NCI-H748 (cell line): ENCODE data around the gene KLRC4.
"Not testable (repeated sequence)": the region's sequence is repeated elsewhere in the genome, so short reads cannot be mapped to it uniquely, and the experiment has no call there.

Experiments used
- DNase-seq: peaks from one replicate; lab custom pipeline; 2025; ENCODE audit not compliant: unreplicated experiment; lab: John Stamatoyannopoulos, UW

Gene KLRC4

DNA sequence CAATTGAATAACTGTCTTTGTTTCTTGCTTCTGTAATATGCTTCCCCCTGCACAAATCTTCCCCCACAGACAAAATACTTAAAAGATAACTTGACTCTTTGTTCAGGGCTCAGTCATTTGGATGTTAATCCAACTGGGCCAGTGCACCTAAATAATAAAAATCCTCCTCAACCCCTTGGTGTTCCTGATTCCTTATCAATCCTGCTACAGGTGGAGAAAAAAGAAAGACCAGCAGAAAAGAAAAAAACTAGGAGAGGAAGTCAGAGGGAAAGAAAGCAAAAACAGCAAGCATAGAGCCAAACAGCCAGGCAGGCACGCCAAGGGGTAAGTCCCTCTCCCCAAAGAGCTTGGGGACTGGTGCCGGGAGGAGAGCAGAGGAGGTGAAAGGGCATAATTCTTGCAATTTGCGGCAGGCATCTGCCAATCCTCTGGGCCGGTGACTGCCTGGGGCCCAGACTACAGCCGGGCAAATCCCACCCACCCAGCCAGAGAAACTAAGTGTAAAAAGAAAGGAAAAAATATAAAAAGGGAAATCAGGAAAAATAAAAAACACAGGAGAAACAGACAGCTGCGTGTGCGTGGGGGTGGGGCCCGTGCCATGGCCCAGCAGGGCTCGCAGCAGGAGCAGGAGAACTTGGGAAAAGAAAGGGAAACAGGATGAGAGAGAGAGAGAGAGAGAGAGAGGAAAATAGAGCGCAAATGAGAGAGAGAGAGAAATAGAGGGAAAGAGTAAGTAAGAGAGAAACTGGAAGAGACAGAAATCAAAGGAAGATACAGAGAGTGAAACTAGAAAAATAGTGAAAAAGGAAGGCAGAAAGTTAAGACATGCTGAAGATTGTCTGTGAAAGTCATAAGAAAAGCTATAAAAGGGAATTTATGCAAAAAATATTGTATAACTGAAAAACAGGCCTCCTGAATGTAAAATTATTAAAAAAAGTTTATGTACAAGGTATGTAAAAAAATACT lies 41.1 kb downstream of the KLRC4 start:
- no peak for DNase-seq

DNA sequence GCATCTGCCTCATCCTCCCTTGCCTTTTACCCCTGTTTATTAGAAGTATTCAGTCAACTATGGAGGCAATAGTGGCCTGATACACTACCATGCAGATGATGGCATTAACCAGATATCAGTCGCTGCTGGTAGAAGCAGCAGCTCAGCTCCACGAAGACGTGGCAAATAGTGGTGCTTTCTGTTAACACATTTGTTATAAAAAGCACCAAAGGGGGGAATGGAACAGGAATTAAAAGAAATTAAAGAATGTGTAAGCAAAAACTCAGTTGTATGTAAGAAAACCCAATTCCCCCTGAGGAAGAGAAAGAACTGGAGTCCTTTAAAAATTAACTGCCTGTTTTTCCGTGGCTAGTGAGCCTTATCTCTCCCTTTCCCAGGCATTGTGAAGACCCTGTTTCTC lies 41.8 kb downstream of the KLRC4 start:
- not testable (repeated sequence) for DNase-seq

DNA sequence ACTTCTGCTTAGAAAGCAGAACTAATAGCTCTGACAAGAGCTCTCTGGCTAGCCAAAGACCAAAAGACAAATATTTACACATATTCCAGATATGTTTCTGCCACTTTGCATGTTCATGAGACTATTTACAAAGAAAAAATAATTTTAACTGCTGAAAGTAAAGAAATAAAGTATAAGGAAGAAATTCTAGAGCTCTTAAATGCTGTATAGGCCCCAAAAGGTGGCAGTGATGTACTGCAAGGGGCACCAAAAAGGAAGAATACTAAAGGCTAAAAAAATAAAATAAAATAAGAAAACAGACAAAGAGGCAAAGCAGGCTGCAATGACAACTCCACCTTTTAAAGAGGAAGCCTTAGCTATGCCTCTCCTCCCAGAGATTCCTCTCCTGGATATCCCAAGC lies 42.7 kb downstream of the KLRC4 start:
- DNase-seq = peak; percentile 35

DNA sequence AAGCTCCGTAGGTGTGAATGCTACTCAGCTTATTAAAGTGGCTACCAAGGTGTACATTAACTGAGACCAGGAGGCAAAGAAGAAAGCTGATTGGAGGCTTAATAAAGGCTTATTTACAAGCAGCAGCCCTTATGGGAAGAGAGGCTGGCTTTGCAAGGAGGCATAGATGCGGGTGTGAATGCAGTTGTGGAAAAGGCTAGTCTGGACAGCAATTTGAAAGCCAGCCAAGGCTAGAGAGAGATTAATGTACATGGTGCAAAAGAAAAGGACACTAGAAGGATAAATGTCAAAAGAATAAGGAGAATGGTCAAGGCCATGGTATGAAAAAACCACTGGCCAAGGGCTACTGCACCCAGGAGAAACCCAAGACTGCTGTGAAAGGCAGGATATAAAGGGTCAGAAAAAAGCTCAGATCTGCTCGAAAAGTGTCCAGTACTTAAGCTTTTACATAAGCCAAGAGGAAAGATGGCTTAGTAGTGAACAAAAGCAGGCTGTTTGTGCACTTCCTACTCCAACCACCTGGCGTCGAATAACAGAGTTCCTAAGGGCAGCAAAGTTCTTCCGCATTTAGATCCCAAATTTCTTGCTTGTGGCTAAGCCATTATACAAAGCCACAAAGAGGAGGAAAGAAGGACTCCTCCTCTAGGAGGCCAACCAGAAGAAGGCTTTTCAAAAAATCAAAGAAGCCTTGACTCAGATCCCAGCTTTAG lies 43.7 kb downstream of the KLRC4 start:
- peak; percentile 42 for DNase-seq

DNA sequence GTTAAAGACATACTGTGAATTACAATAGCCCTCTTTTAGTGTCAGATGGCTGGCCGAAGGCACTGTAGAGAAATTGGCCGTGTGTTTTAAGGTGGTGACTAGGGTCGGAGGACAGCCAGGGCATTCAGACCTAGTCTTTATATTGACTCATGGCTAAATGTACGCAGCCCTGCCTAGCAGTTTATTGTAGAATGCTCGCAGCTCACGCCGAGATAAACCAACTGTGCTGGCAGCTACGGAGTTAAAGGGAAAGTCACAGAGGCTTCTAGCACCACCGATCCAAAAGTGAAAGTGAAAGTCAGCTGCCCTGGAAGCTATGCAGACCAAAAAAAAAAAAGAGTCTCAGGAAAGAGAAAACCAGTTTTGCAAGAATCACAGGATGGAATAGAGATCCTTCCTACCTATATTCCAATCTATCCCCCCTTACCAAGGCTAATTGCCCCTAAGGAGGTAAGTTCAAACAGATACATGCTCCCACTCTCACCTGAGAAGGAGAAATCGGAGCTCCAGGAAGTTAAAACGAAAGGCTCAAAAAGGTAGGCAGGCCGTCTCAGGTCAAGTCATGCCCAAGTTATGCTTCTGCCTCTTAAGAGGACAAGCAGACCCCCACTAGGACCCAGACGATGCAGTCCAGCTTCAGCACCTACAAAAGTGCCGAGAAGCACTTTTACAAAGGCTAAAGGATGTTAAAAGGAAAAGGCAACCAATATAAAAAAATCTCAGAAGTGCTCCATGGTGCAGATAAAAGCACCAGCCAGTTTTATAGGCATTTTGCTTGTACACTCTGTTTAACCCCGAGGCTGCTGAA lies 44.5 kb downstream of the KLRC4 start:
- peak; percentile 85 for DNase-seq

DNA sequence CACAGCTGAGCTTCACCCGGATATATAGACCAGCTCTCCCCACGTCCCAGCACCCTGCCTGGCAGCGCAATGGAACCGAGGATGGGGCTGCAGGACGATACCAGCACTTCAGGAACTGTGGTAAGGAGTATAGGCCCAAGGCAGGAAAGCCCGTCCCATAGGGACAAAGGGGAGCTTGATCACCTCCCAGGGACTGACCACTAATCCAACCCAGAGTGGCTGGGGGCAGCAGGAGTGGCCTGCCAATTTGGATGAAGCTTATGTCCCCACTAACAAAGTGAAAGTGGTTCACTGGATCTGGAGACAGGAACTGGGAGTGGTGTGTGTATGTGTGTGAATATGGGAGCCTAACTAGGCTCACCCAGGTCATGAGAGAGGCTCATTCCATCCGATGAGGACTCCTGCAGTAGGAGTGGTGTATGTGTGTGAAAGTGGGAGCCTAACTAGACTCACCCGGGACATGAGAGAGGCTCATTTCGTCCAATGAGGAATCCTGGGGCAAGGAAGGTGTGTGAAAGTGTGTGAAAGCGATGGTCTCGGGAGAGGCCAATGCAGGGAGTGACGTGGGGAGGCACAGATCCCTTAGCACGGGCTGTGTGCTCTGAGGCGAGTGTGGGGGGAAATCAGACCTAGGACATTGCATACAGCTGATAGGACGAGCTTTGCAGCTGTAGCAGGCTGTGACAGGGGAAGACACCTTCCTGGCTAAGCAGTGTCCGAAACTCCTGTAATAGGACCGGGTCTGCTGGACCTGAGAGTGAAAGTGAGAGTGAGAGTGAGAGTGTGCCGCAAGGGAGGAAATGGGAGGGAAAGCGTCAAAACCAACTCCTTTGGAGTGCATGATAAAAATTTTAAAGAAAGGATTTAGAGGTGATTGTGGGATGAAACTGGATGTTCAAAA lies 45.4 kb downstream of the KLRC4 start:
- peak; percentile 49 for DNase-seq

DNA sequence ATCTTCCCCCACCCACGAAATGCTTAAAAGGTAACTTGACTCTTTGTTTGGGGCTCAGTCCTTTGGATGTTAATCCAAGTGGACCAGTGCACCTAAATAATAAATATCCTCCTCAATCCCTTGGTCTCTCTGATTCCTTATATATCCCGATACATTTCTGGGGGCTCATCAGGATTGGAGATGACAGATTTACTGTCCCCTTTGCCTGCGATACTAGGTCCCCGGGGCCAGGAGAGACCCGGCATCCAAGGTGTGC lies 46.0 kb downstream of the KLRC4 start:
- no peak for DNase-seq

DNA sequence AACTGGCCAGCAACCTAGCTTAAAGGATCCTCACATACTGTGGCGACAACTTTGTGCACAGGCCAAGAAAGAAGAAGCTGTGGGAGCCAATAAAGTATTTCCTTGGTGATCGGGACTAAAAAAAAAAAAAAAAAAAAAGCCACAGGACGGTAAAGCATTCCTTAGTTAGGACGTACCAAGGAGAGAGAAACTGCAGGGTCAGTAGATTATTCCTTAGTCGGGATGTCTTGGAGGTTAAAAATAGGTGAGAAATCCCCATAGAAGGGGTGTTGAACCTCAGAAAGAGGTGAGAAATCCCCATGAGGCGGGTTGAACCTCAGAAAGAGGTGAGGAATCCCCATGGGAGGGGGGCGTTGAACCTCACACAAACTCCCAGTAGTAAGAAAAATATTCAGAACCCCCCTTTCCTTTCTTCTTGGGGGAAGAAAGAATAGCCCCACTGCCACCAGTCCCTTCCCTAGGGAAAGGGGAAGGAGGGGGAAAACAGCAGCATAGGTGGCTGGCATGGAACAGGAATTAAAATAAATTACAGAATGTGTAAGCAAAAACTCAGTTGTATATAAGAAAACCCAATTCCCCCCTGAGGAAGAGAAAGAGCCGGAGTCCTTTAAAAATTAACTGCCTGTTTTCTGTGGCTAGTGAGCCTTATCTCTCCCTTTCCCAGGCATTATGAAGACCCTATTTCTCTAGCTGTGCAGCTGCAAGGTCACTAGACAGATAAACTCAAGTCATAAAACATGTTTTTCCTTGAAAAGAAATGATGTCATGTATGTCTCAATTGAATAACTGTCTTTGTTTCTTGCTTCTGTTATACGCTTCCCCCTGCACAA lies 46.5 kb downstream of the KLRC4 start:
- peak; percentile 3 for DNase-seq

DNA sequence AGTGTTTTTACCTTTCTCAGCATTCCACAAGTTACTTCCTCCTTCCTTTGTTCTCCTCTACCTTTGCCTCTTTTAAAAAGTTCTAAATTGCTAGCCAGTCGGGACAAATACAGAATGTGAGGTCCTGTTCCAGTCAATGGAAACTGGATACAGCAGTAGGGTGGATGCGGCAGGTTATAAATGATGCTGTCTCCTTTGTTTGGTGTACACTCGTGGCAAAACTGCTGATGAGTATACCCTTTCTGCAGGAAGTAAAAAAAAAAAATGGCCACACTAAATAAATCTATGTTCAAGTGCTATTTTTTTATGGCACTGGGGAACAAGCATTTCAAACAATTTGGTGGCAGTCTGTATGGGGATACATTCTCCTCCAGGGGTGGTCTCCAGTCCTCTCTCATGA lies 47.2 kb downstream of the KLRC4 start:
- DNase-seq = no peak

DNA sequence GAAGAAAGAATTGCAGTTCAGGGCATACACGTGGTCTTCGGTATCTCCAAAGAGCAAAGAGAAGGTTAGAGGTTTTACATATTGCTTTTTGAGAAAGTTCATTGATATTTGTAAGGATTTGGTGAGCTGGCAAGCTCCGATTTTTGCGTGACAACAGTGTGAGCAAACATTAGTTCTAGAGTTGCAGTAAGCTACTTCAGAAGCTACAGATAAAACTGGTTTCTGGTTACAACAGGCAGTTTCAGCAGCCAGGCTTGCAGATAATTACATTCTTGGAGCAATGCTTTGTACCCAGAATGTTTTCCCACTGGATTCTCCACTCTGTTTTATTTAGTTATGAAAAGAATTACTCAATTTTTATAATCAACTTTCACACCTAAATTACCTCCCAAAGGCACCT lies 47.9 kb downstream of the KLRC4 start:
- DNase-seq = peak; percentile 46

DNA sequence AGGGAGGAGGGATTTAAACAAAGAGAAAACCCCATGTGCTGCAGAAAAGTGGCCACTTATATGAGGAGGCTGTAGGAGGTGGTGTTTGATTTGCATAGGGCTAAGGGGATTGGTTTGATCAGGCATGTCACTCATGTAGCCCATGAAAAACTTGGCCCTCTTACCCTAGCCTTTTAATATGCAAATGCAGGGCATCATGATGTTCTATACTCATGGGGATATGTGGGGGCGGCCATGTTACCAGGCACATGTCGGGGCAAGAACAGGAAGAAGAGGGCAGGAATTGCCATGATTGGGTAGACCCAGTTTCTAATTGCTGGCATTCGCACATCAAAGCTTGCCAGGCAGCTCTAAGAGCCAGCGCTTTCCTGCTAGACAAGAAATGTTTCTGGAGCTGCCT lies 48.5 kb downstream of the KLRC4 start:
- DNase-seq = peak; percentile 55

DNA sequence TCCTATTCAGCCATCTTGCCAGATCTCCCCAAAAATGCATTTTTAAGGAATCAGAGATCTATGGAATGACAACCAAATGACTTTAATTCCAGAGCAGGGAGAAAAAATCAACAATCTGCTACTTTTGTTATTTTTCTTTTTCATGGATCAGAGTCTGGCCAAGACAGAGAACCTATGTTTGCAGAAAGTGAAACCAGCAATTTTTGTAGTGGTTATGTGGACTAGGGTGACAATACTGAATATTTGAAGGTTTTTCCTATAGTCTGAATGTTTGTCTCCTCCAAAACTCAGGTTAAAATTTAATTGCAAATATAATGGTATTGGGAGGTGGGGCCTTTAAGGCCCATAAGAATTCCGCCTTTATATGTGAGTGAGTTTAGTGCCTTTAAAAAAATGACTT lies 50.6 kb downstream of the KLRC4 start:
- DNase-seq = no peak

DNA sequence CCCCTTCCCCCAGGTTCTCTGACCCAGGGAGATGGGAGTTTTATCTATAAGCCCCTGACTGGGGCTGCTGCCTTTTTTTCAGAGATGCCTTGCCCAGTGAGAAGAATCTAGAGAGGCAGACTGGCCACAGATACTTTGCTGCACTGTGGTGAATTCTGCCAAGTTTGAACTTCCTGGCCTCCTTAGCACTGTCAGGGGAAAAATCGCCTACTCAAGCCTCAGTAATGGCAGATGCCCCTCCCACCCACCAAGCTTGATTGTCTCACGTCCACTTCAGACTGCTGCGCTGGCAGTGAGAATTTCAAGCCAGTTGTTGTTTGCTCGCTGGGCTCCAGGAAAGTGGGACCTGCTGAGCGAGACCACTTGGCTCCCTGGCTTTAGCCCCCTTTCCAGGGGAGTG lies 51.4 kb downstream of the KLRC4 start:
- DNase-seq = peak; percentile 5
